ENCODE measurements around the gene SCO2. TPM values are rescaled to one million over a fixed set of nuclear protein-coding genes. Genes with fewer than 3 reads are reported as not detected.

The SCO2 gene
- polyA plus RNA-seq, 1 donor from 2014 or later: 9.6 TPM

DNA sequence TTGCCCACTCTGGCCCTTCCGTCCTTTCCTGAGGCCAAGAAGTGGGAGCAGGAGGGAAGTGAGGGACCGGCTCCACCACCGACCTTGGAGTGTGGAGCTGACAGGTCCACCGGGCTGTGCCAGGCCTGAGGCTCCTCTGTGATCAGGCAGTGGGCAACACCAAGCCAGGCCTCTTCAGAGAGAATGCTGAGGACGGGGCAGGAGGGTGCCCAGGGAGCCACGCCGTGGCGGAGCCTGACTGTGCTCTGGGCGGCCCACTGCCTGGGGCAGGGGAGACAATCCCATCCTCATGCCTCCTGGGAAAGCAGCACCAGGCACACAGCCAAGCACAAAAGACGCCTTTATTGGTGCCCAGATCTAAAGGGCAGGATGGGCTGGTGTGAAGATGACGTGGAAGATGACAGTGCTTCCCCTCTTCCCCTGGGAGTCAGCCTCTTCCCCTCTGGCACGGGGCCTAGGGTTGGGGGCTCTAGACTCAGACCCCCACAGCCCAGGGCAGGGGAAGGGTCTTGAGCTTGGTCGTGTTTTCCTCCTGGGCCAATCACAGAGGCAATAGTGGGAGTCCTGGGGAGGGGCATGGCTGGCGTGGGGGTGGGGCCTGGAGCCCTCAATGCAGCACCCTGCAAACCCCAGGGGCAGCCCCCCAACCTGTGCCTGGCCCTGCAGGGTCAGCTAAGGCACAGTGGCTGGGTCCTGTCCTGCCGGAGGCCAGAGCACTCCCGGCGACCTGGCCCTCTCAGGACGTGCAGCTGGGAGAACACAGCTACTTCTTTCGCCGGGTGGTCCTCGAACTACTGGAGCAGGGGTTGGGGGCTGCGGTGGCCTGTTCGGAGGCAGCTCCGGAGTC lies 22.5 kb downstream of the SCO2 start:
- no peak overlapping the region for H3K4me2 ChIP-seq (ENCODE audit: low read length)
- no peak overlapping the region for H3K9ac ChIP-seq (ENCODE audit: low read length)
- H4K20me1 ChIP-seq (ENCODE audit: insufficient read depth): no peaks in the 10 kb centered on the region
- H3K27me3 ChIP-seq (ENCODE audit: insufficient read depth, low read depth, low read length): no peaks in the 10 kb centered on the region
- no peaks in the 10 kb centered on the region for H3F3A ChIP-seq (ENCODE audit: insufficient read depth, low read length, poor library complexity, severe bottlenecking)
- H3K27ac ChIP-seq (ENCODE audit: low read length): no peak overlapping the region
- peaks cover 10% of the 10 kb centered on the region for H3K79me2 ChIP-seq (replicated peaks; ENCODE audit: insufficient read depth, low read length)
- H3K36me3 ChIP-seq (ENCODE audit: insufficient read depth, low read length): no peaks in the 10 kb centered on the region
- no peak overlapping the region for H2AFZ ChIP-seq (ENCODE audit: low read depth, low read length)
- H3K4me3 ChIP-seq (ENCODE audit: low read length): no peak overlapping the region
- TF ChIP-seq CTCF (IDR thresholded peaks at IDR 0.05; ENCODE audit: poor library complexity, severe bottlenecking) (no peak), TAF1 (IDR thresholded peaks at IDR 0.05; ENCODE audit: low read depth) (no peak), RAD21 (conservative IDR thresholded peaks at IDR 0.05) (no peak), MXI1 (conservative IDR thresholded peaks at IDR 0.05; ENCODE audit: poor library complexity, severe bottlenecking) (no peak), EP300 (conservative IDR thresholded peaks at IDR 0.05; ENCODE audit: poor library complexity, severe bottlenecking) (no peak), EZH2 (IDR thresholded peaks at IDR 0.05; ENCODE audit: borderline replicate concordance, insufficient read depth, low read length, poor library complexity, severe bottlenecking) (no peak), POLR2AphosphoS5 (IDR thresholded peaks at IDR 0.05) (no peak), SMC3 (conservative IDR thresholded peaks at IDR 0.05; ENCODE audit: poor library complexity) (no peak)
- TF ChIP-seq, protein P1, sequence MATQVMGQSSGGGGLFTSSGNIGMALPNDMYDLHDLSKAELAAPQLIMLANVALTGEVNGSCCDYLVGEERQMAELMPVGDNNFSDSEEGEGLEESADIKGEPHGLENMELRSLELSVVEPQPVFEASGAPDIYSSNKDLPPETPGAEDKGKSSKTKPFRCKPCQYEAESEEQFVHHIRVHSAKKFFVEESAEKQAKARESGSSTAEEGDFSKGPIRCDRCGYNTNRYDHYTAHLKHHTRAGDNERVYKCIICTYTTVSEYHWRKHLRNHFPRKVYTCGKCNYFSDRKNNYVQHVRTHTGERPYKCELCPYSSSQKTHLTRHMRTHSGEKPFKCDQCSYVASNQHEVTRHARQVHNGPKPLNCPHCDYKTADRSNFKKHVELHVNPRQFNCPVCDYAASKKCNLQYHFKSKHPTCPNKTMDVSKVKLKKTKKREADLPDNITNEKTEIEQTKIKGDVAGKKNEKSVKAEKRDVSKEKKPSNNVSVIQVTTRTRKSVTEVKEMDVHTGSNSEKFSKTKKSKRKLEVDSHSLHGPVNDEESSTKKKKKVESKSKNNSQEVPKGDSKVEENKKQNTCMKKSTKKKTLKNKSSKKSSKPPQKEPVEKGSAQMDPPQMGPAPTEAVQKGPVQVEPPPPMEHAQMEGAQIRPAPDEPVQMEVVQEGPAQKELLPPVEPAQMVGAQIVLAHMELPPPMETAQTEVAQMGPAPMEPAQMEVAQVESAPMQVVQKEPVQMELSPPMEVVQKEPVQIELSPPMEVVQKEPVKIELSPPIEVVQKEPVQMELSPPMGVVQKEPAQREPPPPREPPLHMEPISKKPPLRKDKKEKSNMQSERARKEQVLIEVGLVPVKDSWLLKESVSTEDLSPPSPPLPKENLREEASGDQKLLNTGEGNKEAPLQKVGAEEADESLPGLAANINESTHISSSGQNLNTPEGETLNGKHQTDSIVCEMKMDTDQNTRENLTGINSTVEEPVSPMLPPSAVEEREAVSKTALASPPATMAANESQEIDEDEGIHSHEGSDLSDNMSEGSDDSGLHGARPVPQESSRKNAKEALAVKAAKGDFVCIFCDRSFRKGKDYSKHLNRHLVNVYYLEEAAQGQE (IDR thresholded peaks at IDR 0.05; ENCODE audit: borderline replicate concordance): no peak
- H3K9me2 ChIP-seq (ENCODE audit: insufficient read depth, low read length): no peaks in the 10 kb centered on the region
- no peaks in the 10 kb centered on the region for H3K9me3 ChIP-seq (ENCODE audit: low read length)

DNA sequence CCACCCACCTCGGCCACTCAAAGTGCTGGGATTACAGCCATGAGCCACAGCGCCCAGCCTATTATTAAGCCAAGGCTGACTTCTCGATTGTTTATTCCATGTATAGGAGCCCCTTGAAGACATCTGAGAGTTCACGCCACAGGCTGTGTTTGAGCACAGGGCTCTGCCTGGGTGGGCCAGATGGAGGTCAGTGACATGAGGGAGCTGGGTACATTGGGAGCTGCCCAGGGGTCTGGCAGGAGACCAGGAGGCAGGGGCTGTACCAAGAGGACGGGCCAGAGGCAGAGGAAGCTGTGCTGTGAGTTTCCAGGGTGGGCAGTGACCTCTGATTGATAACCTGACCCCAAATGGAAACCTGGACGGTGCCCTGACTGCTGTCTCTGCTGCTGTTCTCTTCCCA lies 23.3 kb downstream of the SCO2 start:
- Histone ChIP-seq H3K4me3 (ENCODE audit: low read length) (no peak overlapping the region), H4K20me1 (ENCODE audit: insufficient read depth) (no peaks in the 10 kb centered on the region), H3K9me3 (ENCODE audit: low read length) (no peaks in the 10 kb centered on the region), H3K27me3 (ENCODE audit: insufficient read depth, low read depth, low read length) (no peaks in the 10 kb centered on the region), H3K9me2 (ENCODE audit: insufficient read depth, low read length) (no peaks in the 10 kb centered on the region), H3K27ac (ENCODE audit: low read length) (no peak overlapping the region), H3K9ac (ENCODE audit: low read length) (no peak overlapping the region), H3K36me3 (ENCODE audit: insufficient read depth, low read length) (no peaks in the 10 kb centered on the region), H3F3A (ENCODE audit: insufficient read depth, low read length, poor library complexity, severe bottlenecking) (no peaks in the 10 kb centered on the region), H3K4me2 (ENCODE audit: low read length) (no peak overlapping the region), H3K79me2 (replicated peaks; ENCODE audit: insufficient read depth, low read length) (peaks cover 7% of the 10 kb centered on the region), H2AFZ (ENCODE audit: low read depth, low read length) (no peak overlapping the region)
- TF ChIP-seq, protein P1 (IDR thresholded peaks at IDR 0.05; ENCODE audit: borderline replicate concordance): no peak
- TF ChIP-seq TAF1 (IDR thresholded peaks at IDR 0.05; ENCODE audit: low read depth) (no peak), MXI1 (conservative IDR thresholded peaks at IDR 0.05; ENCODE audit: poor library complexity, severe bottlenecking) (no peak), SMC3 (conservative IDR thresholded peaks at IDR 0.05; ENCODE audit: poor library complexity) (no peak), CTCF (IDR thresholded peaks at IDR 0.05; ENCODE audit: poor library complexity, severe bottlenecking) (no peak), POLR2AphosphoS5 (IDR thresholded peaks at IDR 0.05) (no peak), EZH2 (IDR thresholded peaks at IDR 0.05; ENCODE audit: borderline replicate concordance, insufficient read depth, low read length, poor library complexity, severe bottlenecking) (no peak), RAD21 (conservative IDR thresholded peaks at IDR 0.05) (no peak), EP300 (conservative IDR thresholded peaks at IDR 0.05; ENCODE audit: poor library complexity, severe bottlenecking) (no peak)

Data from neural cell (in vitro differentiated cells).